Measurements from ENCODE around the gene ABCA13. TPM values are rescaled to one million over a fixed set of nuclear protein-coding genes. Genes with fewer than 3 reads are reported as not detected.

ABCA13 gene
- polyA plus RNA-seq, 1 of the 3 experiments (the other 2 are of a cell fraction), result not detected

- Histone ChIP-seq H3K9ac (no peak overlapping the region), H3K9me3 (peaks cover 8% of the 10 kb centered on the region; the same call in 1 of the 2 replicates), H3K4me1 (ENCODE audit: control insufficient read depth in 1 of 2, insufficient read depth in 2 of 2, low read depth in 1 of 2, low read length in 1 of 2) (peaks cover 0 to 20% of the 10 kb centered on the region in 2 experiments; a peak in 1 of 4 replicates), H3K27me3 (ENCODE audit: insufficient read depth) (peaks cover 10% of the 10 kb centered on the region; the same call in 1 of the 2 replicates), H4K20me1 (ENCODE audit: insufficient read depth) (no peaks in the 10 kb centered on the region), H3K4me3 (ENCODE audit: low read depth in 2 of 2, low read length in 1 of 2) (no peak overlapping the region), H3K9me2 (no peaks in the 10 kb centered on the region; the same call in 1 of the 2 replicates), H3K27ac (ENCODE audit: low read depth in 2 of 2, low read length in 1 of 2) (peak overlapping the region in 1 of 2 experiments; percentile 37; a peak in 2 of 4 replicates), H3K36me3 (replicated peaks in 1 of 2; ENCODE audit: control insufficient read depth in 1 of 2, insufficient read depth in 2 of 2, low read length in 1 of 2) (peaks cover 0 to 6% of the 10 kb centered on the region in 2 experiments), H3K4me2 (peak overlapping the region; percentile 6; the same call in 1 of the 2 replicates), H2AFZ (ENCODE audit: low read depth) (peak overlapping the region; percentile 56; the same call in 1 of the 2 replicates), H3K79me2 (ENCODE audit: insufficient read depth) (no peaks in the 10 kb centered on the region), H3F3A (replicated peaks; ENCODE audit: insufficient read depth) (peaks cover 10% of the 10 kb centered on the region)
- no peak for DNase-seq
- CTCF ChIA-PET, result interaction anchor here (0.8 kb wide), 1 partner anchor 214 kb away, joined by 3 read pairs; no protein-coding TSS in a partner anchor
- TF ChIP-seq GABPA (IDR thresholded peaks at IDR 0.05; ENCODE audit: low read depth), result no peak
- TF ChIP-seq RXRA (IDR thresholded peaks at IDR 0.05; ENCODE audit: borderline replicate concordance, low read depth), result no peak
- TF ChIP-seq TEAD4 (IDR thresholded peaks at IDR 0.05; ENCODE audit: borderline replicate concordance, insufficient read depth), result no peak
- peak; percentile 41; the same call in 1 of the 2 replicates for TF ChIP-seq FOSL2 (IDR thresholded peaks at IDR 0.05; ENCODE audit: borderline replicate concordance, low read depth)
- TF ChIP-seq REST (IDR thresholded peaks at IDR 0.05; ENCODE audit: low read depth, low read length), result no peak
- no peak for TF ChIP-seq FOXJ3 (CRISPR knock-in tag; IDR thresholded peaks at IDR 0.05)
- TF ChIP-seq SIN3A (IDR thresholded peaks at IDR 0.05; ENCODE audit: borderline replicate concordance, low read depth, low read length), result no peak
- TF ChIP-seq TCF12 (IDR thresholded peaks at IDR 0.05), result peak; percentile 35
- no peak for TF ChIP-seq TAF1 (IDR thresholded peaks at IDR 0.05; ENCODE audit: borderline replicate concordance, low read depth, low read length)
- peak; percentile 14; the same call in 1 of the 2 replicates for TF ChIP-seq JUND (IDR thresholded peaks at IDR 0.05)
- no peak for TF ChIP-seq USF2 (IDR thresholded peaks at IDR 0.05; ENCODE audit: borderline replicate concordance, low read depth, low read length)
- POLR2A ChIA-PET, result no interaction called here
- 2% methylated on average over 3 of the region's 3 CpGs for WGBS (ENCODE audit: low lambda C conversion rate)
These were observed 11.6 kb downstream of the ABCA13 start for GRCh38 chr7:48182718-48183369.
